ENCODE data around the gene CRP. TPM values are rescaled to one million over a fixed set of nuclear protein-coding genes. Genes with fewer than 3 reads are reported as not detected.

The CRP gene
- total and polyA plus RNA-seq, 2 experiments from 2014 or later, result not detected

DNA sequence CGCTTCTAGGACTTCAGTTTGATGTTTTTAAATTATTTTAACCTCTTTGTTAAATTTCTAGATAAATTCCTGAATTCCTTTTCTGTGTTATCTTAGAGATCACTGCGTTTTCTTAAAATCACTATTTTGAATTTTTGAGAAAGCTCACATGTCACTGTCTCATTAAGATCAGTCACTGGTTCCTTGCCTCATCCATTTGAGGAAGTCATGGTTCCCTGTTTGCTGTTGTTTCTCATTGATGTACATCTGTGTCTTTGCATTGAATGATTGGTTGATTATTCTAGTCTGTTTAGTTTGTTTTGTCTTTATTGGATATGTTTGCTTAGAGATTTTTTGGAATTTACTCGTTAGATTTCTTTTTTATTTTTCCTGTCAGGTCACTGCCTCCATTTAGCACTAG, 50.1 kb downstream of the CRP start:
- Histone ChIP-seq H4K20me1 (ENCODE audit: insufficient read depth, poor library complexity, severe bottlenecking) (no peaks in the 10 kb centered on the region), H3K27me3 (no peaks in the 10 kb centered on the region), H3K36me3 (replicated peaks; ENCODE audit: insufficient read depth, low read depth) (no peaks in the 10 kb centered on the region), H3K27ac (no peak overlapping the region), H3K4me1 (ENCODE audit: insufficient read depth) (no peaks in the 10 kb centered on the region), H3K9me2 (replicated peaks; ENCODE audit: insufficient read depth) (no peaks in the 10 kb centered on the region), H3K4me3 (no peak overlapping the region), H2AFZ (no peak overlapping the region), H3K4me2 (no peak overlapping the region), H3K9me3 (ENCODE audit: low read depth) (no peaks in the 10 kb centered on the region), H3K79me2 (no peaks in the 10 kb centered on the region)
- 46% methylated on average over 3 of the region's 3 CpGs for WGBS (ENCODE audit: low lambda C conversion rate, missing lambda C conversion rate)
- no peak for DNase-seq (ENCODE audit: low spot score)
- TF ChIP-seq EZH2phosphoT487 (IDR thresholded peaks at IDR 0.05; ENCODE audit: low read depth, severe bottlenecking, unreplicated experiment), result no peak
- TF ChIP-seq, protein P1, sequence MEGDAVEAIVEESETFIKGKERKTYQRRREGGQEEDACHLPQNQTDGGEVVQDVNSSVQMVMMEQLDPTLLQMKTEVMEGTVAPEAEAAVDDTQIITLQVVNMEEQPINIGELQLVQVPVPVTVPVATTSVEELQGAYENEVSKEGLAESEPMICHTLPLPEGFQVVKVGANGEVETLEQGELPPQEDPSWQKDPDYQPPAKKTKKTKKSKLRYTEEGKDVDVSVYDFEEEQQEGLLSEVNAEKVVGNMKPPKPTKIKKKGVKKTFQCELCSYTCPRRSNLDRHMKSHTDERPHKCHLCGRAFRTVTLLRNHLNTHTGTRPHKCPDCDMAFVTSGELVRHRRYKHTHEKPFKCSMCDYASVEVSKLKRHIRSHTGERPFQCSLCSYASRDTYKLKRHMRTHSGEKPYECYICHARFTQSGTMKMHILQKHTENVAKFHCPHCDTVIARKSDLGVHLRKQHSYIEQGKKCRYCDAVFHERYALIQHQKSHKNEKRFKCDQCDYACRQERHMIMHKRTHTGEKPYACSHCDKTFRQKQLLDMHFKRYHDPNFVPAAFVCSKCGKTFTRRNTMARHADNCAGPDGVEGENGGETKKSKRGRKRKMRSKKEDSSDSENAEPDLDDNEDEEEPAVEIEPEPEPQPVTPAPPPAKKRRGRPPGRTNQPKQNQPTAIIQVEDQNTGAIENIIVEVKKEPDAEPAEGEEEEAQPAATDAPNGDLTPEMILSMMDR (IDR thresholded peaks at IDR 0.05; ENCODE audit: poor library complexity), result no peak
- TF ChIP-seq EZH2 (IDR thresholded peaks at IDR 0.05; ENCODE audit: borderline replicate concordance), result no peak

DNA sequence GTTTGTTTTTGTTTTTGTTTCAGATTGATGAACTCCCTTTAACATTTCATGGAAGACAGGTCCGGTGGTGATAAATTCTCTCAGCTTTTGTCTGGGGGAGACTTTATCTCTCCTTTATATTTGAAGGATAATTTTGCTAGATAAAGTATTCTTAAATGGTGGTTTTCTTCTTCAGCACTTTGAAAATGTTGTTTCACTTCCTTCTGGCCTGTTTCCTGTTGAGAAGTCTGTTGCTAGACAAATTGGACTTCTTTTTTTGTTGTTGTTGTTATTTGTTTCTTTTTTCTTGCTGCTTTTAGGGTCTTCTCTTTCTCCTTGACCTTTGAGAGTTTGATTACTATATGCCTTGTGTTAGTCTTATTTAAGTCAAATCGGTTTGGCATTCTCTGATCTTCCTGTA, 50.8 kb downstream of the CRP start:
- H3K4me1 ChIP-seq (ENCODE audit: insufficient read depth), result no peaks in the 10 kb centered on the region
- DNase-seq (ENCODE audit: low spot score), result no peak
- H3K79me2 ChIP-seq, result no peaks in the 10 kb centered on the region
- H3K9me2 ChIP-seq (replicated peaks; ENCODE audit: insufficient read depth), result no peaks in the 10 kb centered on the region
- no peak overlapping the region for H2AFZ ChIP-seq
- H3K36me3 ChIP-seq (replicated peaks; ENCODE audit: insufficient read depth, low read depth), result no peaks in the 10 kb centered on the region
- TF ChIP-seq, protein P1 (IDR thresholded peaks at IDR 0.05; ENCODE audit: poor library complexity), result no peak
- no peak for TF ChIP-seq EZH2phosphoT487 (IDR thresholded peaks at IDR 0.05; ENCODE audit: low read depth, severe bottlenecking, unreplicated experiment)
- TF ChIP-seq EZH2 (IDR thresholded peaks at IDR 0.05; ENCODE audit: borderline replicate concordance), result no peak
- WGBS (ENCODE audit: low lambda C conversion rate, missing lambda C conversion rate), result 37% methylated on average over 2 of the region's 2 CpGs
- H3K4me2 ChIP-seq, result no peak overlapping the region
- H3K9me3 ChIP-seq (ENCODE audit: low read depth), result no peaks in the 10 kb centered on the region
- no peaks in the 10 kb centered on the region for H4K20me1 ChIP-seq (ENCODE audit: insufficient read depth, poor library complexity, severe bottlenecking)
- no peak overlapping the region for H3K27ac ChIP-seq
- H3K4me3 ChIP-seq, result no peak overlapping the region
- H3K27me3 ChIP-seq, result no peaks in the 10 kb centered on the region

Other genes with a start within 250 kb of the CRP start
- not detected in 2 replicates for gene OR10J5, start 178.6 kb downstream of the CRP start, total RNA-seq
- gene OR10J5, start 178.6 kb downstream of the CRP start, polyA plus RNA-seq, result not detected in 2 replicates
- gene APCS, start 126.8 kb downstream of the CRP start, total RNA-seq, result 1.2 TPM in 1 of 2 replicates, not detected in the other
- gene APCS, start 126.8 kb downstream of the CRP start, polyA plus RNA-seq, result 0.68 and 4.0 TPM in 2 replicates
- gene DUSP23, start 66.4 kb upstream of the CRP start, total RNA-seq, result 17.2 and 22.8 TPM in 2 replicates
- gene DUSP23, start 66.4 kb upstream of the CRP start, polyA plus RNA-seq, result 39.5 and 44.6 TPM in 2 replicates
- gene FCRL6, start 87.8 kb upstream of the CRP start, total RNA-seq, result not detected in 2 replicates
- not detected in 2 replicates for gene FCRL6, start 87.8 kb upstream of the CRP start, polyA plus RNA-seq
- 0.52 and 0.57 TPM in 2 replicates for gene SLAMF8, start 112.3 kb upstream of the CRP start, total RNA-seq
- gene SLAMF8, start 112.3 kb upstream of the CRP start, polyA plus RNA-seq, result 0.47 and 0.74 TPM in 2 replicates
- 0.33 TPM in 1 of 2 replicates, not detected in the other for gene VSIG8, start 148.1 kb upstream of the CRP start, total RNA-seq
- 0.13 and 0.38 TPM in 2 replicates for gene VSIG8, start 148.1 kb upstream of the CRP start, polyA plus RNA-seq
- gene CFAP45, start 185.6 kb upstream of the CRP start, total RNA-seq, result 0.43 TPM in 1 of 2 replicates, not detected in the other
- not detected in 2 replicates for gene CFAP45, start 185.6 kb upstream of the CRP start, polyA plus RNA-seq
- 122 and 124 TPM in 2 replicates for gene TAGLN2, start 210.9 kb upstream of the CRP start, total RNA-seq
- 284 and 292 TPM in 2 replicates for gene TAGLN2, start 210.9 kb upstream of the CRP start, polyA plus RNA-seq
- gene IGSF9, start 231.0 kb upstream of the CRP start, total RNA-seq, result 5.3 and 8.2 TPM in 2 replicates
- gene IGSF9, start 231.0 kb upstream of the CRP start, polyA plus RNA-seq, result 22.5 and 25.4 TPM in 2 replicates
- gene SLAMF9, start 239.6 kb upstream of the CRP start, total RNA-seq, result not detected in 2 replicates
- gene SLAMF9, start 239.6 kb upstream of the CRP start, polyA plus RNA-seq, result not detected in 2 replicates

Data from hepatocyte (in vitro differentiated cells).